Measurements from ENCODE around the gene SCN2B.

The SCN2B gene

DNA sequence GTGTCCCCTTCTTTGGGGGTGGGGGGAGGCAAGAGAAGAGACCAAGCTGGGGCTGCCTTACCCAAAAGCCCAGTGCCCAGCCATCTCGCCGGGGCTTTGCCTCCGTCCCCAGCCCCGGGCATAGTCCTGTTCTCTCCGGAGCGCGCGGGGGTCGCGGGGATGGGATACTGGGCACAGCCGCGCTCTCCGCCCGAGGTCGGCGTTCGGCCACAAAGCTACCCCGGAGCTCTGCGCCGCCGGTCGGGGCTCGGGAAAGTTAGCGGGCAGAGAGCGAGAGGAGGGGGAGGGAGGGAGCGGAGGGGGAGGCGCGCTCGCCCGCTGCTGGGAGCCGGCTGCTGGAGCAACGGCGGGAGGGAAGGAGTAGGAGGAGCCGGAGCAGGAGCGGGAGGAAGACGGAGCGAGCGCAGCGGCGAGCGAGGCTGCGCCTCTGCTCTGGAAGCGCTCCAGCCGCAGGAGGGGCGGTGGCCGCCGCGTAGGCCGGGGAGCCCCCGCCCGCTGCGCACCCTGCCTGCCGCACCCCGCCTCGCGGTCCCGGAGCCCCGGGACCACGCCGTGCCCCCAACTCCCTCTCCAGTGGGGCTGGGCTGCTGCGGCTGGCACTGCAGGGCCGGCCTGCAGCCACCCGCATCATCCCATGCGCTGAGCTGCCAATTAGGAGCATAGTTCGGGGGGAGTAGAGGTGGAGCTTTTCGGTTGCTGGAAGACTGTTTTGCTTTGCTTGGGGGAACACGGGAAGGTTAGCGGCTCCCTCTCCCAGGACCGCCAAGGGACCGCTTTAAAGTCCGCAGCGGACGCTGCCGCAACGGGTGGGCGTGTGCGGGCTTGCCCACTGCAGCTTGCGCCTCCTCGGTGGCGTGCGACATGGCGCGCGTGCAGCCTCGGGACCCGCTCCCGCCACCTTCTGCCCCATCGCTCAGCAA lies 23.6 kb downstream of the SCN2B start, which contains the start of gene SCN4B:
Gene SCN4B (minus strand): TSS at position 272 of the 920 bp plus-strand sequence. CDS start 150 bp downstream, at position 122.
- DNase-seq: peak; percentile 8

DNA sequence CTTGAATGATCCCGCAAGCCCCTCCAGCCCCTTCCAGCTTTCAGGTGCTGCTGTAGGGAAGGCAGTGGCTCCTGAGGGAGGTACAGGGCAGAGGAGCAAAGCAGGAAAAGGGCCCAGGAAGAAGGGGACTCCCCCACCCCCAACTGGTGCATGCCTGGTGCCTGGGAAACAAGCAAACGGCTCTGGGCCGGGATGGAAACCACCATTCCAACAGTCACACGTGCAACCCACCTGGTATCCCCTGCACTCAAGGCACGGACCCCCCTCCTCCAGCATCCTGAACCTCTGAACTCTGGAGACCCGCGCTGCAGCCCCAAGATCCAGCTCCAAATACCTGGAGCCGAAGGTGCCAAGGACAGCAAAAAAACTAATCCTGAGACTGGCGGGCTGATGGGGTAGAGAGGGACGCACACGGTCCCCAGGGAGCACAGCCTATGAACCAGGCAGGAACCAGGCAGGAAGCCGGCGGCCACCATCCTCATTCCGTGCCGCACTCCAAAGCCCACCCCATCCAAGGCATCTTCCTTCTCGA lies 24.4 kb downstream of the SCN2B start:
- no peak for DNase-seq

GRCh38 chr11:118151431-118151830 lies 25.0 kb downstream of the SCN2B start:
- no peak for DNase-seq

DNA sequence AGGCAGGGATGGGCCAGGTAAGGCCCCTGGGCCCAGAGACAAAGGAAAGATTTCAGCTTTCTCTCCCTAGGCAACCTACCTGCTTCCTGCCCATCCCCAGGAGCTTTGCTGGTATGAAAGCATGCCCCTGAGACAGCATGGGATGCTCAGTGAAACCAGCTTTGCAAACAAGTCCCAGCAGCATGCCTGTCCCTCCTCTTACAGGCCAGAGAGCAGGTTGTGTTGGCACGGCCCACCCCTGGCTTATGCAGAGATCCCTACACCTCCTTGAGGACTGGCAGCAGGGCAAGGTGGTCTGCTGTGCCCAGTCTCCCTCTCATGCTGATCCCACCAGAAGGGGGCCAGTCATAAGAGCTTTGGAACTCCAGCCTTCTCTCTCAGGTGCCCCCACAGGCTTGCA lies 26.9 kb downstream of the SCN2B start:
- no peak for DNase-seq

DNA sequence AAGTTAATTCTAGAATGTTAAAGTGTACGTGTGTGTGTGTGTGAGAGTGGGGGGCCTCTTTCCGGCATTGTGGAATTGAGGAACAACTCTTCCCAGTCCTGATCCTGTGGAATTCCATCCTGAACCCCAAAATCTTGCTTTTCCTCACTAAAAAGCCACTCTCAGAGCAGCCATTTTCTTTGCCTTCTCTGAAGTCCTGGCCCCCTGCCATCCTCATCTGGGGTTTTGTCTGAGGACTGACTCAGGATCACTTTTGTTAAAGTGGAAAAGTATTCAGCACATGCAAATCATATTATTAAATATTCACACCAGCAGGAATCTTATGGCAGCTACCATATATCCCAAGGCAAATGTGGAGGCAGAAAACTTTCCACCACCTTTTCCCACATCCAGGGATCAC lies 27.6 kb downstream of the SCN2B start:
- DNase-seq: no peak

- no peak for DNase-seq
Observed at GRCh38 chr11:118148240-118148639, 28.2 kb downstream of the SCN2B start.

DNA sequence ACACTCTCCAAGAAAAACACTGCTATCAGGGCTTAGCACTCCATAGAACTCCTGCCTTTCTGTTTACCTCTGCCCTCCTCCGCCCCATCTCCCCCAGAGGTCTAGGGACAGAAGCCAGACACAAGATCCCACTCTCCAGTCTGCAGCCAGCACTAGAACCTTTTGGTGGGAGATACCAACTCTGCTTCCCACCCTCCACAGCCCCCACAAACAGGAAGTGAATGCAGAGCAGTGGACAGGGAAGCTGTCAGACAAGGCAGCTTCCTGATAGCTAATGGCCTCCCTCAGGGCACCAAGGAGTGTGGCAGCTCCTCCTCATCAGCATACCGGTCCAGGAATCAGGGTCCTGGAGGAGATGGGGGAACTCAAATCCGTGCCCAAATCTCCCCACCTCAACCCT lies 28.9 kb downstream of the SCN2B start:
- no peak for DNase-seq

- no peak for DNase-seq
Observed at GRCh38 chr11:118146554-118146953, 29.9 kb downstream of the SCN2B start.

GRCh38 chr11:118145285-118146227 lies 30.9 kb downstream of the SCN2B start:
- DNase-seq: peak; percentile 90

GRCh38 chr11:118144301-118145268 lies 31.9 kb downstream of the SCN2B start:
- DNase-seq: no peak

GRCh38 chr11:118143661-118144185 lies 32.7 kb downstream of the SCN2B start:
- DNase-seq: no peak

GRCh38 chr11:118142809-118143208 lies 33.6 kb downstream of the SCN2B start:
- no peak for DNase-seq

GRCh38 chr11:118142081-118142480 lies 34.4 kb downstream of the SCN2B start:
- DNase-seq: no peak

GRCh38 chr11:118139578-118139977 lies 36.9 kb downstream of the SCN2B start:
- DNase-seq: no peak

- no peak for DNase-seq
Observed at GRCh38 chr11:118138839-118139420, 37.5 kb downstream of the SCN2B start.

DNA sequence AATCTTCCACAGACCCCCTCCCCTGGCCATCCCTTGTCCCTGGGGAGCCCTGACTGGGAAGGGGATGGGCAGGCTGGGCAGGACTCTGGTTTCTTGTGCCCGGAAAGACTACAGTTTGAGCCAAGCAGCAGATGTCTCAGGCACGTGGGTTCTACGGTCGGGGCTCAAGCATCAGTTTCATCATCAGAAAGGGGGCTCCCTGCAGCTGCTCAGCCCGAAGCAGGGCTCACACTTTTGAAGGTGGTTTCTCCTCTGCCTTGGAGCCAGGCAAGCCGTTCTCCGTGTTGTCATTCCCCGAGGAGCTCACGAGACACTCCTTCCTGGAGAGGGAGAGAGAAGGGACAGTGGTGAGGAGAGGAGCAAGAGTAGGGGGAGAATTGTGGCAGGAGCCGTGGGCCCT lies 39.6 kb downstream of the SCN2B start:
- DNase-seq: no peak

DNA sequence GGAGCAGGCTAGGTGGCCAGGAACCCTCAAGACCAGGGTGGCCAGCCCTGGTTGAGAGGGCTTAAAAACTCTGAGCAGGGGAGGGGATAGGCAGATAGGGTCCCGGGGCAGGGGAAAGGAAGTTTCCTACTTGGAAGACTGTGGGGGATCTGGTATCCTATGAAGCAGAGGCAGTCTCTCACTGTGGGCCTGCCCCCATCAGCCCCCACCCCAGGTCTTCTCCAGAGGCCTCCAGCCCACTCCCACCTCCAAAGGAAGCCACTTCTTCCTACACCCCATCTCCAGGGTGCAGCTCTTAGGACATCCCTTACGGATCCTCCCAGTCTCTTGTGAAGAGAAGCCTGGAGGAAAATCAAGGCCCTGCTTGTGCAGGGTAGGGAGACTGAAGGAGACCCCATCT lies 40.1 kb downstream of the SCN2B start:
- DNase-seq: no peak

- DNase-seq: no peak
Observed at GRCh38 chr11:118135796-118136165, 40.7 kb downstream of the SCN2B start.

- DNase-seq: no peak
Observed at GRCh38 chr11:118135051-118135795, 41.2 kb downstream of the SCN2B start.

DNA sequence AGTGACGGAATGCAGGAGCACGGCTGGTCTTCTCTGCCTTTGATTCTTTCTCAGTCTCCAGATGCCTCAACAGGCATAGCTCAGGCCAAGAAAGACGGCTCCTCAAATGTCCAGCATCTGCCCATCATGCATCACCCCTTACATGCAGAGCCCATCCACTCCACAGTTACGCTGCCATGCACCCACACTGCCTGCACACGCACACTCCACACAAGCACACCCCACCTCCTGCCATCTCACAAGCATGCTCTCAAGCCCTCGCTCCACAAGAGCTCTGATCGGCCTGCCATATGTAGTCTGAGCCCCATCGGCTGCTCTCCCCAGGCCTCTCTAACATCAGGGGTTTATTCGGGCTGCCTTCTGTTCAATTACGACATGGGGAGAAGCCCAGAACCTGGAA lies 42.6 kb downstream of the SCN2B start:
- DNase-seq: no peak
